AG09319 (cell line): ENCODE results near the gene DYNC2I2.

Experiments
- DNase-seq: peaks from one replicate; pipeline ENCODE4 v3.0.0-alpha.2; 2010; ENCODE audit warnings: low read depth; ENCODE audit errors: extremely low read depth
- CTCF ChIP-seq: IDR thresholded peaks from 2 replicates; pipeline ENCODE4 v1.5.1; 2011; ENCODE audit warnings: low read depth, mild to moderate bottlenecking, inconsistent platforms, low read length, moderate library complexity

Gene DYNC2I2

GRCh38 chr9:128634111-128634510 is 22.5 kb downstream of the DYNC2I2 start:
- DNase-seq, result no peak
- TF ChIP-seq CTCF, result no peak

- TF ChIP-seq CTCF, result no peak
- DNase-seq, result no peak
These were observed 23.0 kb downstream of the DYNC2I2 start for GRCh38 chr9:128633601-128634000.

GRCh38 chr9:128633057-128633456 is 23.6 kb downstream of the DYNC2I2 start:
- DNase-seq, result no peak
- no peak for TF ChIP-seq CTCF

GRCh38 chr9:128632486-128632885 is 24.2 kb downstream of the DYNC2I2 start:
- TF ChIP-seq CTCF, result no peak
- no peak for DNase-seq

GRCh38 chr9:128632066-128632465 is 24.6 kb downstream of the DYNC2I2 start:
- DNase-seq, result no peak
- TF ChIP-seq CTCF, result no peak

GRCh38 chr9:128631636-128632035 is 25.0 kb downstream of the DYNC2I2 start:
- TF ChIP-seq CTCF, result no peak
- DNase-seq, result no peak

GRCh38 chr9:128629852-128630545 is 26.6 kb downstream of the DYNC2I2 start:
- no peak for TF ChIP-seq CTCF
- DNase-seq, result no peak
